Endothelial cell (in vitro differentiated cells): ENCODE results near the gene HDAC11. TPM values are rescaled to one million over a fixed set of nuclear protein-coding genes. Genes with fewer than 3 reads are reported as not detected.

Experiments
- DNase-seq: peaks from one replicate; pipeline ENCODE4 v3.0.0; 2021; ENCODE audit warnings: low spot score
- H3K27ac Mint-ChIP-seq: one replicate; pipeline ENCODE4 v1.8.0; 2021; ENCODE audit warnings: mixed read lengths, inconsistent platforms; ENCODE audit not compliant: unreplicated experiment
- H3K27me3 Mint-ChIP-seq: one replicate; pipeline ENCODE4 v1.8.0; 2021; ENCODE audit warnings: mild to moderate bottlenecking, moderate library complexity, mixed read lengths, inconsistent platforms; ENCODE audit not compliant: unreplicated experiment
- H3K36me3 Mint-ChIP-seq: one replicate; pipeline ENCODE4 v1.8.0; 2021; ENCODE audit warnings: mild to moderate bottlenecking, low read depth, mixed read lengths, inconsistent platforms; ENCODE audit not compliant: unreplicated experiment
- H3K4me1 Mint-ChIP-seq: one replicate; pipeline ENCODE4 v1.8.0; 2021; ENCODE audit warnings: mild to moderate bottlenecking, mixed read lengths, inconsistent platforms; ENCODE audit not compliant: unreplicated experiment
- H3K4me3 Mint-ChIP-seq: one replicate; pipeline ENCODE4 v1.8.0; 2021; ENCODE audit warnings: mild to moderate bottlenecking, mixed read lengths, inconsistent platforms; ENCODE audit not compliant: unreplicated experiment
- H3K9me3 Mint-ChIP-seq: one replicate; pipeline ENCODE4 v1.8.0; 2021; ENCODE audit warnings: mixed read lengths, inconsistent platforms; ENCODE audit not compliant: unreplicated experiment
- CTCF ChIP-seq: fragments of 200-600 bp; sonication (generic); IDR thresholded peaks from one replicate; pipeline ENCODE4 v1.5.0; 2021; ENCODE audit warnings: antibody characterized with exemption; ENCODE audit not compliant: unreplicated experiment
- total RNA-seq: library from RNA; stranded (reverse); fragmentation: NEBNext Ultra II Directional; extraction: Animal tissue kit (Norgen Biotek cat#: 25700); gene quantifications from one replicate; pipeline ENCODE4 v1.2.1, GENCODE V29; 2021; ENCODE audit not compliant: unreplicated experiment

The HDAC11 gene
- total RNA-seq, 1 donor from 2014 or later, result 14.8 TPM

- peaks cover 12% of the 10 kb centered on the region for H3K27me3 Mint-ChIP-seq
- H3K36me3 Mint-ChIP-seq, result peaks cover 12% of the 10 kb centered on the region
- H3K9me3 Mint-ChIP-seq, result no peaks in the 10 kb centered on the region
- no peak overlapping the region for H3K27ac Mint-ChIP-seq
- no peak overlapping the region for H3K4me3 Mint-ChIP-seq
- peak; percentile 62 for DNase-seq
- TF ChIP-seq CTCF, result peak; percentile 69
- H3K4me1 Mint-ChIP-seq, result peaks cover 5% of the 10 kb centered on the region
These were observed 14.6 kb downstream of the HDAC11 start for GRCh38 chr3:13494463-13495350.

- Mint-ChIP-seq H3K9me3 (no peaks in the 10 kb centered on the region), H3K4me3 (no peak overlapping the region), H3K27me3 (peaks cover 12% of the 10 kb centered on the region), H3K4me1 (peaks cover 5% of the 10 kb centered on the region), H3K27ac (peak overlapping the region; percentile 3), H3K36me3 (peaks cover 12% of the 10 kb centered on the region)
- no peak for TF ChIP-seq CTCF
- DNase-seq, result no peak
These were observed 15.3 kb downstream of the HDAC11 start for GRCh38 chr3:13495351-13495813.

GRCh38 chr3:13495921-13496723 is 16.0 kb downstream of the HDAC11 start:
- no peak overlapping the region for H3K4me3 Mint-ChIP-seq
- H3K27me3 Mint-ChIP-seq, result peaks cover 12% of the 10 kb centered on the region
- H3K27ac Mint-ChIP-seq, result no peak overlapping the region
- peaks cover 5% of the 10 kb centered on the region for H3K4me1 Mint-ChIP-seq
- H3K36me3 Mint-ChIP-seq, result peaks cover 11% of the 10 kb centered on the region
- TF ChIP-seq CTCF, result peak; percentile 70
- no peaks in the 10 kb centered on the region for H3K9me3 Mint-ChIP-seq
- DNase-seq, result peak; percentile 84

- Mint-ChIP-seq H3K27me3 (peaks cover 12% of the 10 kb centered on the region), H3K36me3 (peaks cover 9% of the 10 kb centered on the region), H3K4me3 (no peak overlapping the region), H3K27ac (peak overlapping the region; percentile 48), H3K4me1 (peaks cover 5% of the 10 kb centered on the region), H3K9me3 (no peaks in the 10 kb centered on the region)
- no peak for TF ChIP-seq CTCF
- no peak for DNase-seq
These were observed 16.8 kb downstream of the HDAC11 start for GRCh38 chr3:13496879-13497278.
